Right forelimb (tissue), 1 donor: Measurements from ENCODE around the gene LRIG2.
"Not testable (repeated sequence)": the region's sequence is repeated elsewhere in the genome, so short reads cannot be mapped to it uniquely, and the experiment has no call there.

Experiments used
- DNase-seq: peaks from one replicate; pipeline ENCODE4 v3.0.0-alpha.2; 2018

Gene LRIG2

DNA sequence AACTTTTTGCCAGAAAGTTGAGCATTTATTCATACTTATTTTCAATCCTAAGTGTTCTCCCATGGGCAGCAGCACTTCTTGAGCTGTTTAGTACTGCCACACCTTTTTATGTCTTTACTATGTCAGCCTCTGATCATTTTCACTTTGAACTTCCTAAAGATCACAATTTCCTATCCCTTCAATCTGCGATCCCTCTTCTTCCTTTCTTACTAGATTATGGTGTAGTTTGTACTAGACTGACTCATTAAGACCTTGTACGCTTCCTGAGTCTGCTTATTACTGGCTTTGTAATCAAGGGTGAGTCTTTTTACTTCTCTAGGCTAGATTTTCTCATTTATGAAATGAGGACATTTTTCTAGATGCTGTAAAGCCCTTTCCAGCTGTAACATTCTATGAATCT, 55.1 kb downstream of the LRIG2 start:
- no peak for DNase-seq

DNA sequence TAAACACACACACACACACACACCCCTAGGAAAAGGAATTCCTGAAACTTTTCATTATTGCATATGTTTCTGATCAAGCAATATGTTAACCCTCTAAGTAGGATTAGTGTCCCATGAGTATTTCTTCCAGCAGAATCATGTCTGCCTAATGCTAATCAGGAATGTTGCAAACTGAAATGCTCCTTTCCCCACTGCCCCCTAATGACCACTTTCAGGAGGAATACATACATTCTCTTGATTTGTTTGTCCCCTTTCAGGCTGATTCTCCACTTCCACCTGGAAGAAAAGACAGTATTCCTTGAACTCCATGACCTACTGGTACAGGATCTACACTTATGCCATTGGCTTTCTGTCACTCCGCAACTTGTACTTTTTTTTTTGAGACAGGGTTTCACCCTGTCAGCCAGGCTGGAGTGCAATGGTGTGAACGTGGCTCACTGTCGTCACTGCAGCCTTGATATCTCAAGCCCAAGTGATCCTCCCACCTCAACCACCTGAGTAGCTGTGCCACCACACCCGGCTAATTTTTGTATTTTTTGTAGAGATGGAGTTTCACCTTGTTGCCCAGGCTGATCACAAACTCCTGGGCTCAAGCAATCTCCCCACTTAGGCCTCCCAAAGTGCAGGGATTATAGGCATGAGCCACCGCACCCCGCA, 56.7 kb downstream of the LRIG2 start:
- no peak for DNase-seq

DNA sequence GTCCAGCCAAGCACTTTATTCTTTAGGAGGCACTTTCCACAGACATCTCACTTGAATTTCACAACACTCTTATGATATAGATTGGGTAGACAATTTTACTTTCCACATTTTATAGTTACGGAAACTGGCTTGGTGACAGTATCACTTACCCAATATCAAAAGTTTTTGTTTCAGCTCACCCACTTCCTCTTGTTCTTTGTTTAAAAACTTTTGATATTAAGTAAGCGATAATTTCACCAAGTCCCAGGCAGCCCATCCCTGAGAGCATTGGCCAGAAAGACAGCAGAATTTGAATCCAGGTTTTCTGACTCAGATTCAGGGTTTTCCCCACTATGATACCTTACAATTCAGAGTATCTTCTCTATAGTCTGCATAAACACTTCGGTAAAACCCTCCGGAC, 60.0 kb downstream of the LRIG2 start:
- no peak for DNase-seq

DNA sequence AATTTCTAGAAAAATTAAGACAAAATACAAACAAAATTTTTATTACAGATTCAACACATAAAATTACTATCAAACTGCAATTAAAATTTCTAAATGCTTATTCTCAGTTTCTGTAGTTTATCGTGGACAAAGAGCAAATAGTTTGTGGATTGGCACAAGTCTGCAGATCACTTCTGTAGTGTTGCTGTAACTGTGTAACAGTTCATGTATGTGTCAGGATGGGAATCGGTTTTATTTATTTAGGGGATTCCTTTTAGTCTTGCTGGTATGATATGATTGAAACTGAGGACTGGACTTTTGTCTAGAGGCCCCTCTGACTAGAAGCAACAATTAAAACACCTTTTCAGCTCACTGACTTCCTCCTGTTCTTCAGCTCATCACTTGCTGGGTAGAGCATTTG, 60.8 kb downstream of the LRIG2 start:
- no peak for DNase-seq

DNA sequence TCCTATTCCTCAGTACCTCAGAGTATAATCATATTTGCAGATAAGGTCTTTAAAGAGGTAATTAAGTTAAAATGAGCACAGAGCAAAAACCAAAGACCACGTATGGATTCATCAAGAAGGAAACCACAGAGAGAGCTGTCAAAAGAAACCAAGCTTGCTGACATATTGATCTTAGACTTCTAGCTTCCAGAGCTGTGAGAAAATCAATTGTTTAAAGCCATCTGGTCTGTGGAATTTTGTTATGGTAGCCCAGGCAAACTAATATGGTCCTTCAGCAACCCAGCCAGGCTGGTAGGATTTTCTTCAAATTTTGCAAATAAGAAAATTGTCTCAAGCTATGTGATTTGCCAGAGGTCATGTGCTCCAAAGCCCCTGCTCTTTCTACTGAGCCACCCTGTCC, 62.5 kb downstream of the LRIG2 start:
- no peak for DNase-seq

DNA sequence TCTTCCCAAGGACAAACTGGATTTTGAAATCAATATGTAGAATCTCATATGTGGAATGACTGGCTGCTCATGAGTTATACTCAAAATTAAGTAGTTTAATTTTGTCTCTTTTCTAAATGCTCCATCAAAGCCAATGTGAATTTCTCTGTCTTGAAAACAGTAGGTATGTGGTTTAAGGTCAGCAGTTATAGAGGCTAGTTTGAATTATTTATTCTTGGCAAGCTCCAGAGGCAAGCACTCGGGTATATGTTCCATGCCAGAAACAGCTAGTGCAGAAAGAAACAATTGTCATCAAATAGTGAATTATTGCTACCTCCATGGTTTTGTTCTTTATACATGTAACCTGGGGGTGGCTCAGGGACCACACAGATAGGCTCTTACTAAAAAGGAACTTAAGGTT, 63.5 kb downstream of the LRIG2 start:
- no peak for DNase-seq

DNA sequence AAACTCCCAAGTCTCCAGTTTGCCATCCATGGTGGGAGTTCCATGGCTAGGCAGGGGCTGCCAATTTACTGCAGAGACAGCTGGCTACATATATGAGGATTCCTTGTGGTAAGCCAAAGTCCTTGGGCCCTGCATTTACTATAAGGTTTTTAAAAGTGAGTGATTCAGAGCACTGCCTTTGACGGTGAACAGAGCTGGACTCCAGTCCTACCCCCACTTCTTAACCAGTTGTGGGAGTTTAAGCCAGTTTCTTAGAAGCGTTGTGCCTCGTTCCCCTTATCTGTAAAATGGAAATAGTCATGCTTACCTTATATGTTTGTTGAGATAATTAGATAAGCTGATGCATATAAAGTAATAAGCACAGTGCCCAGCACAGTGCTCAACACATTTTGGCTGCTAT, 64.6 kb downstream of the LRIG2 start:
- no peak for DNase-seq

DNA sequence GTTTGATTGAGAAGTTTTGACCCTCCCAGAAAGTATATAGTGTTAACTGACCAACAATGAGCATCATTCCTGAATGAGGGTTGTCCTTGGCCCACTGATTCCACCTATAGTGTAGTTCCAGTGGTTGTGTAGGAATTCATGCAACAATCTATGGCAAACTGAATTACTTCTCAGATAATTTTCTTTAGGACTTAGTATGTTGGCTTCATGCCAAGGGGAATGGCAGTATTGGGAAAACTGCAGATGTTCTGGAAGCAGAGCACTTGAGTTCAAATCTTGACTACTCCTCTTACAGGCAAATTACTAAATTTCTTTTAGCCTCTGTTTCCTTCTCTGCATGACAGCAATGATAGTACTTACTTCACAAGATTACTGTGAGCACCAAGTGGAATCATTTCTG, 65.8 kb downstream of the LRIG2 start:
- no peak for DNase-seq

DNA sequence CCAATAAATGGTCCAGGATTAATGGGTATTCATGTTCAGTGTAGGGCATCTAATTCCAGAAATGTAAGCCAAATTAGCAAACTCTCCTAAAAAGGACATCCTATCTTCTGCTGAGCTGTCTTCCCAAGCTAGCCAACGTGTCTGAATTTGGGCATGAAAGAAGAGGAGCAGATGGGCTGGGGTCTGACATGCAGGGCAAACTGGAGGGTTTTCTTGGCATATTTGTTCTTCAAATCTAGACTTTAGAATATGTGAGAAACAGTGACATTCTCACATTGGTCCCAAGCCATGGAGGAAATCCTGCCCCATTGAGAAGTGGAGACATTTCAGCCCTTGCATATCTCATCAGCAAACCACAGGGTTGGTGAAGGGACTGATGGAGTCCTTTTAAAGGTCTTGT, 67.2 kb downstream of the LRIG2 start:
- no peak for DNase-seq

DNA sequence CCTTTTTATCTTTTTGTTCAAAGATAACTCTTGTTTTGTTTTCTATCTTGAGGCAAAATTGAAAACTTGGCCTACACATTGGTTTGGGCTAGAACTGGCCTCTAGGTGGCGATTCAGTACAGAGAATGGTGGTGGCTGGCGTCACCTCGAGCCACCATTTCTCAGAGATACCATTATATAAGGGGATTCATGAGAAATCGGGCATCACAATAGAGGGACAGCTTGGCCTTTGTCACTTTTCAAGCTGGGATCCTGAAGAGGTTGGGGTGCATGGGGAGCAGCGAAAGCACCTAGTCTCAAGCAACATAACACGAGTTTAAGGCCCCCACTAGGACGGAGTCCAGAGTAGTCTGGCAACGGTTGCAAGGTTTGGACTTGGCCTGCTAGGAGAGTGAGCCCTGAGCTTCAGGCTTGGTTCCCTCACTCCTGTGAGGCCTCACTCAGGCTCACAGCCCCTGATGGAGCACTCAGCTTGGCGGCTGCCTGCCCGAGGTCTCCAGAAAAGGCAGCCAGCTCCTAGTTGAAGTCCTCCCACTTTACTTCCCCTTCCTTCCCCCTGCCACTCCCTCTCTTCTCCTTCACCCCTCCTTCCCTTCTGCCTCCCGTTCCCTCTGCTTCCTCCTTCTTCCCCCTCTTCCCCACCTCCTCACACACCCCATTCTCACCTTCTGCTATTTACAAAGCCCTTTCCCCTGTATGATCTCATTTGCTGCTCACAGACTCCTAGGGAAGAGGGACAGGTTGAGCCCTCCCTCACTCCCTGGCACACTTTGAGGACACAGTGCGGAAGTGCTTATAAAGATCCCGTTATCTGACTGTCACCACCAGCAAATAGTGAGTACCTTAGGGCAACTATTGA, 67.8 kb downstream of the LRIG2 start:
- DNase-seq = peak; percentile 71

DNA sequence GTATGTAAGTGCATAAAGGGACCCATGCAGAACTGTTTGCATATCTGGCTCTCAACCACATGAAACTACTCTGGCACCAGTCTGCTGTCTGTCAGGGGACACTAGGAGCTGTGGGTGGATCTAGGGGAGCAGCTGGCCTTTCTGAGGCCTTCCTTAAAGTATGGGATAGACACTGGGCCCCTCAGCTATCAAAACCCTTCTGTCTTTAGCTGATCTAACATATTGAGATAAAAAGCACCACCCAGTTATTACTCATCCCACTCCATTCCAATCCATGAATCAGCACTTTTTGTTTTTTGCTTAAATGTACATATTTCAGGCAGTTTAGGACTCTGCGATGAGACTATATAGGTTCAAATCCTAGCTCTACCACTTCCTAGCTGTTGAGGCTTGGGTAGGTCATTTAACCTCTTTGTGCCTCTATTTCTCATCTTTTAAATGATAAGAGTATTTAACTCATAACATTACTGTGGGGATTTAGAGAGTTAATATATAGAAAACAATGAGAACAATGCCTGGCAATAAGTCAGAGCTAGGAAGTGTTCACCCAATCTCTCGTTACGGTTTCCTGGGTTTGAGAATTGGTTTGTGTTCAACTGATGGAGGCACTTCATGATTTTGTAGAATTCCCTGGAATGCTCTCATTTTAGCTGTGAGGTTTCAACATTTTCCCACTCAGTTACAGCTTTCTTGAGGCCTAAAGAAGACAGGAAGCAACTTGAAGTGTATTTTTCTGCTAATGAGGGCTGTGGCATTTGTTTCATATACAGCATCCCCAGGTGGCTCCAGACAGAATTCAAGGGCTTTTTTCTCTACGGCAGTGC, 68.9 kb downstream of the LRIG2 start:
- DNase-seq = no peak

DNA sequence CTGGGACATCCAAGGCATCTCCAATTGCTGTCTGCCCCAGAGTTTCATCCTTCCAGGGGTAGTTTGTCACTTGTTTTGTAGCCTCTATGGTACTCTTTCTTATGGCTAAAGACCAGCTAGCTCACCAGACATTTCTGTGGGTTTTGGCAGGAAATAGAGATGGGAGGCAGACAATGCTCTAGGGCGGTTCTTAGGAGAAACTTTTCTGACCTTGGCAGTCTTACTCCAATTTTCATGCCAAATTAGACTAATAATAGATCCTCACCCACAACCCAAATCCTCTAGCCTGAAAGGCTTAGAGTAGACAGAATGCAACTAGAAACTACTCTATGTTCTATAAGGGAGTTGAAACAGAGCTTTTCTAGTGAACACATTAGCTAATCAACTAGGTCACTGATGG, 69.8 kb downstream of the LRIG2 start:
- no peak for DNase-seq

DNA sequence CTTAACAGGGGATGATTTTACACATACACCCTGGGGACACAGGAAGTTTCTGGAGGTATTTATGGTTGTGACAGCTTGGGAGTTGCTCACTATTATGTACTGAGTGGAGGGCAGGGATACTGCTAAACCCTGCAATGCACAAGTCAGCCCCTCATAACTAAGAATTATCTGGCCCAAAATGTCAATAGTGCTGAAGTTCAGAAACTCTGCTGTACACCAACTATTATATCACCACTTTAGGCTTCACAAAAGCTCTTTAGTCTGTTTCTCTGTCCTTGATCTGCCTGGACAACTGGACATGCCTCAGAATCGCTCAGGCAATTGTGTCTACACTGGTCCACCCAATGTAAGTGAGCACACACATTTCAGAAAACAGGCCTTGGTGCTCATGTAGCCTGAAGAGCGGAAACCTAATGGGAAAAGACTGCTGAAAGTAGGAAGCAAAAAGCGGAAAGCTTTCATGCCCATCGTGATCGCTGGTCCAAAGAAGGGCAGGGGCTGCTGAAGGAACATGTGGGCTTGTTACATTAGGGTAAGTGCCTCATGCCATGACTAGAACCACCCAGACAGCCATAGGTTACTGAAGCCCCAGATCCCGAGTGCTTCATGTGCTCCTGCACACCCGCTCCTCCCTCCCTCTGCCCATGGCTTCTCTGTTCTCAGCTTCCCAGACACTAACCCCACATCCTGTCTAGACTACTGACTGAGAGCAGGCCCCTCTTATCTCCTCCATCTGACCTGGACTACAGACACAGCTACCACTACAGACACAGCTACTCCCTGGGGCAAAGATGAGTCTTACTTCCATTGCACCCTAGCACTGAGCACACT, 73.5 kb downstream of the LRIG2 start:
- DNase-seq = no peak

DNA sequence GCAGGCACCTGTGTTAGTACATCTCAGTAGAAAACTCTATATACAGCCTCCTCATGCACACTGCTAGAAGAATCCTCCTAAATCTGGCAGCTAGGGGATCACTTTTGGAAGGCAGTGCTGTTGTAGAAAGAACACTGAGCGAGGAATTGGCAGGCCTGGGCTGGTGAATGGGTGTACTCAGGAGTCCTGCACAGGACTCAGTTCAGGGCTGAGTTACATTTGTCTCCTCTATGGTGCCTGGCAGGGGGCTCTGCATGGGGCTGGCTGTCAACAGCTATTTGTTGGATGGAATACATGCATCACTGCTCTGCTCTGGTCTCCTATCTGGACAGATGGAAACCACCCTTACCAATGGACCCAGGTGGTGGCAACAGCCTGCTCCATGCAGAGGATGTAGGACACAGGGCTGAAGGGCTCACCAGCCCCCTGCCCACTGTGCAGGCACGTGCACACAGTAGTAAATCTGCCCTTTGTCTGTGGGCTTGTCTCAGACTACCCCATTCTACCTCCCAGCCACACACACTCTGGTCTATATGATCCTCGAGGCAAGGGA, 74.2 kb downstream of the LRIG2 start:
- DNase-seq = no peak

DNA sequence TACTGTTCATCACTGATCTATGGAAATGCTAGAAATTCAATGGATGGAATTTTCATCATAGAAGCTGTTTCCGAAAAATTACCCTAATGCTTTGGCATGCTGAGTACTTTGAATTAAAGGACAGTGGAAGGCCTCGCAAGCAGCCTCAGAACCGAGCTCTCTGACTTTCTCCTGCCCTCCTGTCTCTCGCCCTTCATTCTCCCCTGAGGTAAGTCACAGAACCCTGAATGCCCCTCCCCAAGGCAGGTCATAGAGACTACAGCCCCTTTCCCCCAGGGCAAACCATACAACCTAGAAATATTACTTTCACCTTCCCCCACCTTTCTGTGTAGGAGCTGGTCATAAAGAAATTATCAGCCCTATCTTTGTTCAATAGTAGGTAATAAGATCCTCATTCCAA, 74.8 kb downstream of the LRIG2 start:
- no peak for DNase-seq

DNA sequence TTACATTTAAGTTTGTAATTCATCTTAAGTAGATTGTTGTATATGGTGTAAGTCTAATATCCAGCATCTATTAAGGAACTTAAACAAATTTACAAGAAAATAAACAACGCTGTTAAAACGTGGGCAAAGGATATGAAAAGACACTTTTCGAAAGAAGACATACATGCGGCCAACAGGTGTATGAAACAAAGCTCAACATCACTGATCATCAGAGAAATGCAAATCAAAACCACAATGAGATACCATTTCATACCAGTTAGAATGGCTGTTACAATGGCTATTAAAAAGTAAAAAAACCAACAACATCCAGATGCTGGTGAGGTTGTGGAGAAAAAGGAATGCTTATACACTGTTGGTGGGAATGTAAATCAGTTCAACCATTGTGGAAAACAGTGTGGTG, 77.5 kb downstream of the LRIG2 start:
- DNase-seq = not testable (repeated sequence)

DNA sequence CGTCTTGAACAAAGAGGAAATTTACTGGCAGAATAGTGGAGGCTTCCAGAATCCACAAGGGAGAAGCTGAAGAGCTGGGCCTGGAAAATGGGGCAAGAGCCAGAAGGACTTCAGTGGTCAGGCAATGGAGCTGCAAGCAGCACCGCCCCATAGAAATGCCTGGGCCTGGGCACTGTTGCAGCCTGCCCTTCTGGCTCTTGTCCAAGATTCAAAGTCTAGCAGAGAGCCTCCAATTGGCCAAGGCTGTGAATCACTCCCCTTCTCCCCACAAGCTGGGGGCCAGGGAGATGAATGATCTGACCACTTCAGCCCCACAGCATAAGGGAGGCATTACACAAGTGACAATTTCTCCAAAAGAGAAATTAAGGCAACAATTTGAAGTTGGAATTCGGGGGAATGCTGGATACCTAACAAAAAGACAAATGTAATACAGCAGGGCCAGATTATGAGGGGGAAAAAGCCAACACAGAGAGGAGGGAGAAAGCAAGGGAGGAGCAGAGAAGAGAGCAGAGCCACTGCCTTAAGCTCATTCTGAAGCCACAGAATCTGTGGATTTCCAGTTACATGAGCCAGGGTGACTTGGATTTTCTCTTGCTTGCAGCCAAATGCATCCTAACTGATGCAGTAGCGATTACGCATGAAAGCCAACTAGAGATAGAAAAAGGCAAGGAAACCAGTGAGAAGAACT, 80.3 kb downstream of the LRIG2 start:
- DNase-seq = no peak

DNA sequence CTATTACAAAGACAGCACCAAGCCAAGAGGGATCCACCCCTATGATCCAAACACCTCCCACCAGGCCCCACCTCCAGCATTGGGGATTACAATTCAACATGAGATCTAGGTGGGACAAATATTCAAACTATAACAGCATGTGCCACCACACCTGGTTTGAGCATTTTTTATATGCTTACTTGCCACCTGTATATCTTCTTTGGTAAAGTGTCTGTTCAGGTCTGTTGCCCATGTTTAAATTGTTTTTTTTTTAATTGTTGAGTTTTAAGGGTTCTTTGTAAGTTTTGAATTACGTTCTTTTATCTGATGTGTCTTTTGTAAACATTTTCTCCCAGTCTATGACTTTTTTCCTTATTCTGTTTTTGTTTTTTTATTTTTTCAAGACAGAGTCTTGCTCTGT, 83.4 kb downstream of the LRIG2 start:
- no peak for DNase-seq

DNA sequence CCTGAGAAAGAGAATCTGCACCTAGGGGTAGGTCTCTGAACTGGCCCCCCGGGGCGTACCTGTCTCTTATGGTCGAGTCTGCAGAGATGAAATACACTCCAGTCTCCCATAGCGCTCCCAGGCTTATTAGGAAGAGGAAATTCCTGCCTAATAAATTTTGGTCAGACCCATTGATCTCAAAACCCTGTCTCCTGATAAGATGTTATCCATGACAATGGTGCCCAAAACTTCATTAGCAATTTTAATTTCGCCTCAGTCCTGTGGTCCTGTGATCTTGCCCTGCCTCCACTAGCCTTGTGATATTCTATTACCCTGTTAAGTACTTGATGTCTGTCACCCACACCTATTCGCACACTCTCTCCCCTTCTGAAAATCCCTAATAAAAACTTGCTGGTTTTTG, 85.7 kb downstream of the LRIG2 start:
- not testable (repeated sequence) for DNase-seq

DNA sequence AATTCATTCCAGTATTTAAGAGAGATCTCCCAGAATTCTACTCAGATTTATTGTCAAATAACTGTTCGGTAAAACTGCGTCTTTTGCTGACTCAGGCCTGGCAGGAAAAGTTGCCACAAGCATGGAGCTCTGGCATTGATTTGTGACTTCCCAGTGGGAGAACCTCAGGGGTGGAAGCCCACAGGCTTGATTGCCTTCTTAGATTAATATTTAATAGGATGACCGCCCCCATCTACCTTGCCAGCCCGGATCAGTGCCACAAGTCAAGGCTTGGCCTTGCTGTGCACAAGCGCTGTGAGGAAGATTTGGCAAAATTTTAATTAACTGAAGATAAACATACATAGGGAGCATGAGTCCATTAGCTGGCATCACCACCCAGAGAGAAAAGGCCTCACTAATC, 93.5 kb downstream of the LRIG2 start:
- no peak for DNase-seq

DNA sequence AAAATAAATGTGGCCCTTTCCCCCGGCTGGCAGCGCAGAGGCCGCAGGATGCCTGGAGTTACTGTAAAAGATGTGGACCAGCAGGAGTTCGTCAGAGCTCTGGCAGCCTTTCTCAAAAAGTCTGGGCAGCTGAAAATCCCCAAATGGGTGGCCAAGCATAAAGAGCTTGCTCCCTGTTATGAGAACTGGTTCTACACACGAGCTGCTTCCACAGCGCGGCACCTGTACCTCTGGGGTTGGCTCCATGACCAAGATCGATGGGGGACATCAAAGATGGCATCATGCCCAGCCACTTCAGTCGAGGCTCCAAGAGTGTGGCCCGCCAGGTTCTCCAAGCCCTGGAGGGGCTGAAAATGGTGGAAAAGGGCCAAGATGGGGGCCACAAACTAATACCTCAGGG, 95.9 kb downstream of the LRIG2 start:
- DNase-seq = no peak

DNA sequence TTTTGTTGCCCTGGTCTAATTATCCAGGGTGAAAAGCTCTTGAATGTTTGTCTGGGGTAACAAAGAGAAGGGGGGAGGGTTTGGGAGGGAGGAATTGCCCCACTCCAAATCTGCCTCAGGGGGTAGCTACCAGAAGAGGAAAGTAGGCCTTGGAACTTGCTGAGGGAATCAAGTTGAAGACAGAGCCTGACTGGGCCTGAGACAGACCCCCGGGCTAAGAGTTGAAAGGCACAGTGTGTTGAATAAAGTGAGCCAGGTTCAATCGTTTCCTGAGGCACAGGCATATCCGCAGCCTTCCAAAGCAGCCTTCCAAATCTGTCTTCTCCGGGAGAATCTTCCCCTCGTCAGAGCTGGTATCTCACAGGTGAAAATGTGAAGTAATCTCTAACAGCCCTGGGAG, 96.6 kb downstream of the LRIG2 start:
- no peak for DNase-seq
